GM21786 (cell line): ENCODE measurements around the gene DSG4.

Experiments used
- ATAC-seq: cut with Tn5 transposase; IDR thresholded peaks from one replicate; pipeline ENCODE4 v1.9.1; 2021; ENCODE audit not compliant: unreplicated experiment

The DSG4 gene

GRCh38 chr18:31446854-31447253 is 70.3 kb downstream of the DSG4 start:
- ATAC-seq, result no peak

GRCh38 chr18:31447530-31448191 is 71.1 kb downstream of the DSG4 start, which contains the start of gene DSG3:
Gene DSG3 (plus strand): TSS chr18:31447741. CDS start chr18:31447878, 137 bp downstream.
- no peak for ATAC-seq

GRCh38 chr18:31450409-31450808 is 73.8 kb downstream of the DSG4 start:
- ATAC-seq, result no peak

- ATAC-seq, result no peak
Observed at GRCh38 chr18:31451625-31452024, 75.0 kb downstream of the DSG4 start.

GRCh38 chr18:31454066-31454708 is 77.6 kb downstream of the DSG4 start:
- ATAC-seq, result no peak
